H1 (cell line): ENCODE results near the gene CYBB. TPM values are rescaled to one million over a fixed set of nuclear protein-coding genes. Genes with fewer than 3 reads are reported as not detected.
A peak's percentile ranks its signal among the peaks of the same experiment; 100 is the strongest.

ENCODE experiments used
- CTCF ChIA-PET: fragments of 300-600 bp; sonication (Branson Sonifier 250); formaldehyde crosslinking; loops from one replicate; lab custom pipeline; 2021; ENCODE audit not compliant: partially characterized antibody; lab: Charles Lee
- POLR2A ChIA-PET: fragments of 300-600 bp; sonication (Branson Sonifier 250); formaldehyde crosslinking; loops from one replicate; lab custom pipeline; 2021; ENCODE audit warnings: inconsistent platforms; ENCODE audit not compliant: partially characterized antibody; lab: Charles Lee
- DNase-seq, 2 experiments: peaks; one replicate each; pipeline versions ENCODE4 v3.0.0 to v3.0.0-alpha.2; 2010 to 2022; ENCODE audit warnings: low spot score in 2 of 2, low read depth in 1 of 2, mixed read lengths in 1 of 2
- FAIRE-seq: peaks from 2 replicates; lab custom pipeline; 2011; peaks lifted over from hg19 to GRCh38; lab: Jason Lieb, UNC
- H2AFZ ChIP-seq: 2 replicates; pipeline ENCODE4 v1.8.1; 2012; ENCODE audit warnings: low read length, inconsistent platforms
- H2AK5ac ChIP-seq: 2 replicates; pipeline ENCODE4 v1.6.1; 2013; ENCODE audit warnings: low read depth, low read length
- H2BK120ac ChIP-seq: replicated peaks from 2 replicates; pipeline ENCODE3; 2013; ENCODE audit warnings: low read depth, low read length, inconsistent platforms
- H2BK12ac ChIP-seq: 2 replicates; pipeline ENCODE4 v1.6.1; 2013; ENCODE audit warnings: low read depth, low read length
- H2BK15ac ChIP-seq: 2 replicates; pipeline ENCODE4 v1.6.1; 2013; ENCODE audit warnings: low read length
- H2BK20ac ChIP-seq: 2 replicates; pipeline ENCODE4 v1.6.1; 2013; ENCODE audit warnings: low read length
- H2BK5ac ChIP-seq: 2 replicates; pipeline ENCODE4 v1.6.1; 2013; ENCODE audit warnings: low read depth, low read length
- H3K14ac ChIP-seq: 2 replicates; pipeline ENCODE4 v1.6.1; 2013; ENCODE audit warnings: inconsistent platforms; ENCODE audit not compliant: insufficient read length
- H3K18ac ChIP-seq: 2 replicates; pipeline ENCODE4 v1.6.1; 2013; ENCODE audit warnings: low read length; ENCODE audit errors: extremely low read depth
- H3K23ac ChIP-seq: 2 replicates; pipeline ENCODE4 v1.6.1; 2013; ENCODE audit warnings: inconsistent platforms; ENCODE audit not compliant: insufficient read length
- H3K23me2 ChIP-seq: 2 replicates; pipeline ENCODE4 v1.6.1; 2013; ENCODE audit warnings: low read depth, low read length
- H3K27ac ChIP-seq: 2 replicates; pipeline ENCODE4 v1.6.1; 2011; ENCODE audit warnings: low read depth, low read length, inconsistent platforms
- H3K27me3 ChIP-seq, 4 experiments: replicated peaks in 1 of 4; 1 replicate in 1 of 4; 2 replicates in 3 of 4; pipeline versions ENCODE4 v1.6.1 to v1.8.1; 2011 to 2013; ENCODE audit warnings: low read length in 3 of 4, mild to moderate bottlenecking in 3 of 4, inconsistent platforms in 2 of 4, mixed read lengths in 2 of 4, moderate library complexity in 1 of 4; ENCODE audit not compliant: control insufficient read depth in 3 of 4, insufficient read depth in 3 of 4; ENCODE audit errors: extremely low read depth in 1 of 4
- H3K36me3 ChIP-seq, 4 experiments: 2 replicates each; pipeline versions ENCODE4 v1.6.1 to v1.8.1; 2011 to 2013; ENCODE audit warnings: mild to moderate bottlenecking in 4 of 4, low read length in 3 of 4, moderate library complexity in 2 of 4, control low read depth in 1 of 4, inconsistent platforms in 1 of 4; ENCODE audit not compliant: insufficient read depth in 4 of 4, control insufficient read depth in 2 of 4
- H3K4ac ChIP-seq: replicated peaks from 2 replicates; pipeline ENCODE3; 2013; ENCODE audit warnings: low read length, low read depth, mixed read lengths, inconsistent platforms; ENCODE audit not compliant: insufficient read length
- H3K4me1 ChIP-seq, 4 experiments: replicated peaks in 1 of 4; 1 replicate in 1 of 4; 2 replicates in 3 of 4; pipeline versions ENCODE4 v1.6.1 to v1.8.1; 2011 to 2013; ENCODE audit warnings: low read length in 3 of 4, inconsistent platforms in 2 of 4, mixed read lengths in 1 of 4; ENCODE audit not compliant: insufficient read depth in 4 of 4, control insufficient read depth in 3 of 4
- H3K4me2 ChIP-seq, 2 experiments: 2 replicates each; pipeline versions ENCODE4 v1.6.1 to v1.8.1; 2011 to 2013; ENCODE audit warnings: low read depth in 2 of 2, low read length in 2 of 2, control low read depth in 1 of 2, inconsistent platforms in 1 of 2, mild to moderate bottlenecking in 1 of 2; ENCODE audit not compliant: insufficient read depth in 1 of 2
- H3K4me3 ChIP-seq, 4 experiments: fragments of 200-600, 300-600 bp in 1 of 4; sonication (generic), shearing (Covaris generic), sonication (Bioruptor Twin) in 1 of 4; 2 replicates each; pipeline versions ENCODE4 v1.5.1 to v1.8.1; 2011 to 2016; ENCODE audit warnings: low read length in 4 of 4, low read depth in 3 of 4, control low read depth in 2 of 4, inconsistent platforms in 2 of 4, mild to moderate bottlenecking in 2 of 4, mixed read lengths in 1 of 4, moderate library complexity in 1 of 4; ENCODE audit not compliant: insufficient read depth in 2 of 4; ENCODE audit errors: extremely low read depth in 1 of 4
- H3K56ac ChIP-seq: replicated peaks from 2 replicates; pipeline ENCODE3; 2013; ENCODE audit warnings: low read depth, mild to moderate bottlenecking, mixed read lengths, low read length, inconsistent platforms; ENCODE audit not compliant: insufficient read length
- H3K79me1 ChIP-seq: 2 replicates; pipeline ENCODE4 v1.6.1; 2013; ENCODE audit warnings: low read depth, low read length, control low read depth
- H3K79me2 ChIP-seq, 2 experiments: 2 replicates each; pipeline versions ENCODE4 v1.6.1 to v1.8.1; 2012 to 2013; ENCODE audit warnings: low read length in 2 of 2, mild to moderate bottlenecking in 2 of 2, inconsistent platforms in 1 of 2; ENCODE audit not compliant: insufficient read depth in 2 of 2, control insufficient read depth in 1 of 2
- H3K9ac ChIP-seq, 4 experiments: replicated peaks in 1 of 4; 1 replicate in 1 of 4; 2 replicates in 3 of 4; pipeline versions ENCODE4 v1.6.1 to v1.8.1; 2011 to 2013; ENCODE audit warnings: low read depth in 3 of 4, low read length in 3 of 4, control low read depth in 2 of 4, mild to moderate bottlenecking in 2 of 4, moderate library complexity in 2 of 4, inconsistent platforms in 1 of 4; ENCODE audit errors: extremely low read depth in 1 of 4
- H3K9me3 ChIP-seq, 2 experiments: 2 replicates each; pipeline versions ENCODE4 v1.6.1 to v1.8.1; 2012 to 2013; ENCODE audit warnings: mild to moderate bottlenecking in 2 of 2, moderate library complexity in 2 of 2, control low read depth in 1 of 2, inconsistent platforms in 1 of 2, low read depth in 1 of 2, low read length in 1 of 2, mixed read lengths in 1 of 2; ENCODE audit not compliant: insufficient read depth in 2 of 2
- H4K20me1 ChIP-seq, 2 experiments: replicated peaks in 1 of 2; 2 replicates each; pipeline versions ENCODE3 to v1.8.1; 2011 to 2013; ENCODE audit warnings: inconsistent platforms in 2 of 2, low read length in 2 of 2, mild to moderate bottlenecking in 1 of 2; ENCODE audit not compliant: insufficient read depth in 2 of 2, control insufficient read depth in 1 of 2
- H4K5ac ChIP-seq: 2 replicates; pipeline ENCODE4 v1.6.1; 2013; ENCODE audit warnings: low read length, low read depth, mixed read lengths, inconsistent platforms; ENCODE audit not compliant: insufficient read length
- H4K8ac ChIP-seq: 2 replicates; pipeline ENCODE4 v1.8.0; 2013; ENCODE audit warnings: mild to moderate bottlenecking, moderate library complexity, low read length, inconsistent platforms; ENCODE audit not compliant: insufficient read depth; ENCODE audit errors: extremely low read depth
- H4K91ac ChIP-seq: replicated peaks from 2 replicates; pipeline ENCODE3; 2013; ENCODE audit warnings: low read length, mixed read lengths, inconsistent platforms; ENCODE audit not compliant: insufficient read length
- HDAC2 ChIP-seq, 2 experiments: fragments of 300-600 bp in 1 of 2; sonication (generic) in 1 of 2; IDR thresholded peaks; 2 replicates each; pipeline ENCODE4 v1.6.1; 2011 to 2012; ENCODE audit warnings: low read depth in 2 of 2, low read length in 2 of 2, mild to moderate bottlenecking in 2 of 2, moderate library complexity in 2 of 2, borderline replicate concordance in 1 of 2, inconsistent platforms in 1 of 2
- RAD21 ChIP-seq, 2 experiments: IDR thresholded peaks in 1 of 2; conservative IDR thresholded peaks in 1 of 2; 2 replicates each; pipeline ENCODE4 v1.6.1; 2011; ENCODE audit warnings: low read depth in 2 of 2, low read length in 2 of 2, improper control_type of control experiment in 1 of 2, inconsistent platforms in 1 of 2, mild to moderate bottlenecking in 1 of 2, moderate library complexity in 1 of 2
- TAF7 ChIP-seq: optimal IDR thresholded peaks from 2 replicates; pipeline ENCODE3; 2011; ENCODE audit warnings: low read depth, mild to moderate bottlenecking, inconsistent platforms, low read length, moderate library complexity, borderline replicate concordance
- WGBS, 2 experiments: shearing (Covaris generic) in 1 of 2; methylation state at CpG; one replicate each; pipeline versions ENCODE4 v1.1.6 to v1.1.7; 2013 to 2015; ENCODE audit warnings: low lambda C conversion rate in 2 of 2, mixed read lengths in 2 of 2, inconsistent platforms in 1 of 2, low coverage in 1 of 2, missing lambda C conversion rate in 1 of 2; ENCODE audit not compliant: insufficient replicate concordance in 2 of 2, insufficient coverage in 1 of 2, insufficient read length in 1 of 2; ENCODE audit errors: extremely low coverage in 1 of 2, missing lambda C conversion rate in 1 of 2; 5-methylcytosine and 5-hydroxymethylcytosine counted together
- polyA plus RNA-seq, 7 experiments: library from polyadenylated mRNA; depleted of rRNA in 3 of 7; stranded (reverse) in 5 of 7; unstranded in 2 of 7; fragments of >200 nt in 5 of 7; fragments of 200-250 nt in 2 of 7; gene quantifications; 1 replicate in 5 of 7; 2 replicates in 1 of 7; 4 replicates in 1 of 7; pipeline versions ENCODE4 v1.2.1 to v1.2.3, GENCODE V29; 2011 to 2013; ENCODE audit warnings: missing spikeins in 2 of 7, mixed read lengths in 2 of 7
- total RNA-seq: library from RNA; stranded (reverse); fragmentation: NEBNext Ultra II Directional; extraction: Animal tissue kit (Norgen Biotek cat#: 25700); gene quantifications from 2 replicates; pipeline ENCODE4 v1.2.1, GENCODE V29; 2021
- TF ChIP-seq, protein P1 (sequence below), 3 experiments: IDR thresholded peaks; 1 replicate in 2 of 3; 2 replicates in 1 of 3; pipeline versions ENCODE4 v1.5.1 to v1.6.1; 2011; ENCODE audit warnings: low read length in 3 of 3, mild to moderate bottlenecking in 3 of 3, inconsistent platforms in 2 of 3, low read depth in 1 of 3, moderate library complexity in 1 of 3; ENCODE audit not compliant: insufficient read depth in 1 of 3; ENCODE audit errors: control extremely low read depth in 1 of 3

The CYBB gene
- total and polyA plus RNA-seq, 2 of the 8 experiments (the other 6 are each of a cell fraction or from before 2014, with no cell fraction given), result 0.03 to 0.09 TPM

GRCh38 chrX:37745354-37745753, 34.5 kb upstream of the CYBB start:
- H3K23me2 ChIP-seq, result no peaks in the 10 kb centered on the region
- no peaks in the 10 kb centered on the region for H3K79me1 ChIP-seq
- H3K79me2 ChIP-seq, result no peaks in the 10 kb centered on the region
- H3K27ac ChIP-seq, result no peak overlapping the region
- H3K4ac ChIP-seq, result no peak overlapping the region
- H2BK20ac ChIP-seq, result no peak overlapping the region
- POLR2A ChIA-PET, result interaction anchor here (1.3 kb wide), 1 partner anchor 11 kb away, joined by 3 read pairs; no protein-coding TSS in a partner anchor
- WGBS, 2 experiments, result 28% methylated on average over 3 of the region's 3 CpGs; no CpG with 5 or more reads in 1 of the 2 experiments
- no peaks in the 10 kb centered on the region for H3K9me3 ChIP-seq
- no peak overlapping the region for H2AFZ ChIP-seq
- no peak overlapping the region for H3K14ac ChIP-seq
- H4K5ac ChIP-seq, result no peak overlapping the region
- H2BK5ac ChIP-seq, result no peak overlapping the region
- H3K9ac ChIP-seq, result no peak overlapping the region
- DNase-seq, result peak in 1 of 2 experiments; percentile 58
- H3K23ac ChIP-seq, result no peak overlapping the region
- H3K56ac ChIP-seq, result no peak overlapping the region
- no peak overlapping the region for H2BK120ac ChIP-seq
- H2BK15ac ChIP-seq, result no peak overlapping the region
- no peak overlapping the region for H3K4me2 ChIP-seq
- CTCF ChIA-PET, result interaction anchor here (0.6 to 3.8 kb wide), 18 partner anchors 9 to 661 kb away, joined by 3 to 60 read pairs (median 4); no protein-coding TSS in a partner anchor
- H2AK5ac ChIP-seq, result no peak overlapping the region
- no peaks in the 10 kb centered on the region for H3K4me1 ChIP-seq
- H3K36me3 ChIP-seq, result no peaks in the 10 kb centered on the region
- no peak overlapping the region for H2BK12ac ChIP-seq
- no peaks in the 10 kb centered on the region for H4K20me1 ChIP-seq
- H4K91ac ChIP-seq, result no peak overlapping the region
- peak; percentile 95 for FAIRE-seq
- no peak overlapping the region for H3K4me3 ChIP-seq
- no peak overlapping the region for H3K18ac ChIP-seq
- H3K27me3 ChIP-seq, result no peaks in the 10 kb centered on the region
- TF ChIP-seq HDAC2 (IDR thresholded peaks at IDR 0.05; ENCODE audit: borderline replicate concordance in 1 of 2, low read depth in 2 of 2, low read length in 2 of 2), result no peak
- TF ChIP-seq TAF7, result no peak
- TF ChIP-seq, protein P1, sequence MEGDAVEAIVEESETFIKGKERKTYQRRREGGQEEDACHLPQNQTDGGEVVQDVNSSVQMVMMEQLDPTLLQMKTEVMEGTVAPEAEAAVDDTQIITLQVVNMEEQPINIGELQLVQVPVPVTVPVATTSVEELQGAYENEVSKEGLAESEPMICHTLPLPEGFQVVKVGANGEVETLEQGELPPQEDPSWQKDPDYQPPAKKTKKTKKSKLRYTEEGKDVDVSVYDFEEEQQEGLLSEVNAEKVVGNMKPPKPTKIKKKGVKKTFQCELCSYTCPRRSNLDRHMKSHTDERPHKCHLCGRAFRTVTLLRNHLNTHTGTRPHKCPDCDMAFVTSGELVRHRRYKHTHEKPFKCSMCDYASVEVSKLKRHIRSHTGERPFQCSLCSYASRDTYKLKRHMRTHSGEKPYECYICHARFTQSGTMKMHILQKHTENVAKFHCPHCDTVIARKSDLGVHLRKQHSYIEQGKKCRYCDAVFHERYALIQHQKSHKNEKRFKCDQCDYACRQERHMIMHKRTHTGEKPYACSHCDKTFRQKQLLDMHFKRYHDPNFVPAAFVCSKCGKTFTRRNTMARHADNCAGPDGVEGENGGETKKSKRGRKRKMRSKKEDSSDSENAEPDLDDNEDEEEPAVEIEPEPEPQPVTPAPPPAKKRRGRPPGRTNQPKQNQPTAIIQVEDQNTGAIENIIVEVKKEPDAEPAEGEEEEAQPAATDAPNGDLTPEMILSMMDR (IDR thresholded peaks at IDR 0.05; ENCODE audit: control extremely low read depth in 1 of 3, insufficient read depth in 1 of 3, low read depth in 1 of 3, low read length in 3 of 3), result peak; percentile 63 to 72 (median 64)
- TF ChIP-seq RAD21 (IDR thresholded peaks at IDR 0.05 in 1 of 2, conservative IDR thresholded peaks at IDR 0.05 in 1 of 2; ENCODE audit: low read depth in 2 of 2, low read length in 2 of 2), result peak; percentile 73 to 79
- no peak overlapping the region for H4K8ac ChIP-seq
